Large intestine (tissue), 3 donors: Measurements from ENCODE around the gene KLHL40. TPM values are rescaled to one million over a fixed set of nuclear protein-coding genes. Genes with fewer than 3 reads are reported as not detected.

Source experiments
- DNase-seq, 2 donors: peaks; one replicate each; pipeline versions ENCODE4 v3.0.0 to v3.0.0-alpha.2; 2013
- H3K27ac ChIP-seq: one replicate; pipeline ENCODE4 v1.5.1; 2013; ENCODE audit warnings: low read length
- H3K27me3 ChIP-seq: 2 replicates; pipeline ENCODE4 v1.6.1; 2013; ENCODE audit warnings: low read length; ENCODE audit not compliant: control insufficient read depth, insufficient read depth
- H3K36me3 ChIP-seq: 2 replicates; pipeline ENCODE4 v1.6.1; 2013; ENCODE audit warnings: low read length; ENCODE audit not compliant: control insufficient read depth, insufficient read depth
- H3K4me1 ChIP-seq: one replicate; pipeline ENCODE4 v1.6.1; 2013; ENCODE audit warnings: low read length; ENCODE audit not compliant: control insufficient read depth, insufficient read depth
- H3K4me3 ChIP-seq: one replicate; pipeline ENCODE4 v1.5.1; 2013; ENCODE audit warnings: low read length
- H3K9me3 ChIP-seq: one replicate; pipeline ENCODE4 v1.6.1; 2013; ENCODE audit warnings: mild to moderate bottlenecking, low read depth, low read length, moderate library complexity; ENCODE audit not compliant: control insufficient read depth
- WGBS: methylation state at CpG from one replicate; pipeline ENCODE4 v1.1.5; 2013; ENCODE audit warnings: low lambda C conversion rate; ENCODE audit not compliant: insufficient coverage; 5-methylcytosine and 5-hydroxymethylcytosine counted together
- polyA plus RNA-seq: library from polyadenylated mRNA; unstranded; fragments of 120-200 nt; gene quantifications from one replicate; pipeline ENCODE4 v1.2.1, GENCODE V29; 2013

Gene KLHL40
- polyA plus RNA-seq, 1 donor, result 0.25 TPM

- peaks cover 54% of the 10 kb centered on the region for H3K27me3 ChIP-seq
- WGBS, result 100% methylated on average over 1 of the region's 7 CpGs
- no peaks in the 10 kb centered on the region for H3K36me3 ChIP-seq
- no peak overlapping the region for H3K4me3 ChIP-seq
- no peak overlapping the region for H3K27ac ChIP-seq
- H3K4me1 ChIP-seq, result no peaks in the 10 kb centered on the region
- no peak for DNase-seq
- H3K9me3 ChIP-seq, result no peaks in the 10 kb centered on the region
These were observed 540 bp upstream of the KLHL40 start for GRCh38 chr3:42684632-42685362.

GRCh38 chr3:42685891-42686820 is 819 bp downstream of the KLHL40 start:
- peak in 1 of 2 donors; percentile 24 for DNase-seq
- no CpG with 5 or more reads among the region's 80 CpGs for WGBS
- H3K9me3 ChIP-seq, result no peaks in the 10 kb centered on the region
- H3K4me1 ChIP-seq, result no peaks in the 10 kb centered on the region
- no peak overlapping the region for H3K4me3 ChIP-seq
- no peaks in the 10 kb centered on the region for H3K36me3 ChIP-seq
- H3K27ac ChIP-seq, result no peak overlapping the region
- peaks cover 56% of the 10 kb centered on the region for H3K27me3 ChIP-seq

- Histone ChIP-seq H3K27ac (no peak overlapping the region), H3K36me3 (no peaks in the 10 kb centered on the region), H3K4me3 (no peak overlapping the region), H3K27me3 (peaks cover 56% of the 10 kb centered on the region), H3K4me1 (no peaks in the 10 kb centered on the region), H3K9me3 (no peaks in the 10 kb centered on the region)
- no peak for DNase-seq
- no CpG with 5 or more reads among the region's 7 CpGs for WGBS
These were observed 1.7 kb downstream of the KLHL40 start for GRCh38 chr3:42686832-42687650.

GRCh38 chr3:42688016-42688415 is 2.7 kb downstream of the KLHL40 start:
- Histone ChIP-seq H3K4me3 (no peak overlapping the region), H3K27ac (no peak overlapping the region), H3K9me3 (no peaks in the 10 kb centered on the region), H3K27me3 (peaks cover 49% of the 10 kb centered on the region), H3K36me3 (no peaks in the 10 kb centered on the region), H3K4me1 (no peaks in the 10 kb centered on the region)
- DNase-seq, result no peak
- WGBS, result no CpG with 5 or more reads among the region's 15 CpGs

GRCh38 chr3:42688487-42689420 is 3.4 kb downstream of the KLHL40 start:
- 83% methylated on average over 1 of the region's 22 CpGs for WGBS
- H3K4me3 ChIP-seq, result no peak overlapping the region
- no peaks in the 10 kb centered on the region for H3K9me3 ChIP-seq
- no peak for DNase-seq
- no peak overlapping the region for H3K27ac ChIP-seq
- H3K4me1 ChIP-seq, result no peaks in the 10 kb centered on the region
- H3K27me3 ChIP-seq, result peaks cover 46% of the 10 kb centered on the region
- no peaks in the 10 kb centered on the region for H3K36me3 ChIP-seq

- no peak for DNase-seq
- Histone ChIP-seq H3K36me3 (no peaks in the 10 kb centered on the region), H3K9me3 (no peaks in the 10 kb centered on the region), H3K4me1 (no peaks in the 10 kb centered on the region), H3K27me3 (peaks cover 45% of the 10 kb centered on the region), H3K27ac (no peak overlapping the region), H3K4me3 (no peak overlapping the region)
- no CpG with 5 or more reads among the region's 9 CpGs for WGBS
These were observed 4.2 kb downstream of the KLHL40 start for GRCh38 chr3:42689421-42690014.

GRCh38 chr3:42690191-42690590 is 4.9 kb downstream of the KLHL40 start:
- Histone ChIP-seq H3K36me3 (no peaks in the 10 kb centered on the region), H3K27ac (no peak overlapping the region), H3K27me3 (peaks cover 38% of the 10 kb centered on the region), H3K4me1 (no peaks in the 10 kb centered on the region), H3K9me3 (no peaks in the 10 kb centered on the region), H3K4me3 (no peak overlapping the region)
- DNase-seq, result no peak
- WGBS, result 82% methylated on average over 4 of the region's 7 CpGs

GRCh38 chr3:42690766-42691680 is 5.7 kb downstream of the KLHL40 start:
- no peak overlapping the region for H3K27ac ChIP-seq
- WGBS, result no CpG with 5 or more reads among the region's 10 CpGs
- H3K4me3 ChIP-seq, result no peak overlapping the region
- DNase-seq, result no peak
- no peaks in the 10 kb centered on the region for H3K9me3 ChIP-seq
- H3K27me3 ChIP-seq, result peaks cover 30% of the 10 kb centered on the region
- H3K36me3 ChIP-seq, result no peaks in the 10 kb centered on the region
- H3K4me1 ChIP-seq, result no peaks in the 10 kb centered on the region
